ENCODE results near the gene PHF11.

DNA sequence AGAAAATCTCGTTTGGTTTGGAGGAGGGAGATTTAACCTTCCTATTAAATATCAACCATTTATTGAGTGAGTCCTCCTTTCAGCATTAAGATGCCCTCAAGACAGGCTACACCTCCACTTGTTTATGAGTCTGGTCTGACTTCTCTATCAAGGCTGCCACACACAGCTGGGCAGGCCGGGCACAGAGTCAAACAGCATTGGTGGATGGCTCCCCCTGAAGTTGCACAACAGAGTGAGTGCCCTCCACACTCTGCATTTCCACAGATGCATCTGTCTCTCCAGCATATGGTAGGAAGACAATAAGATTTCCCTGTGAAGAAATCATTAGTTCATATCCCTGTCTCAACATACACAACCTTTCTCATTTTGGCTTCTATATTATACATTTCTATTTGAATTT lies 31.4 kb downstream of the PHF11 start:
- TF ChIP-seq, protein P1, sequence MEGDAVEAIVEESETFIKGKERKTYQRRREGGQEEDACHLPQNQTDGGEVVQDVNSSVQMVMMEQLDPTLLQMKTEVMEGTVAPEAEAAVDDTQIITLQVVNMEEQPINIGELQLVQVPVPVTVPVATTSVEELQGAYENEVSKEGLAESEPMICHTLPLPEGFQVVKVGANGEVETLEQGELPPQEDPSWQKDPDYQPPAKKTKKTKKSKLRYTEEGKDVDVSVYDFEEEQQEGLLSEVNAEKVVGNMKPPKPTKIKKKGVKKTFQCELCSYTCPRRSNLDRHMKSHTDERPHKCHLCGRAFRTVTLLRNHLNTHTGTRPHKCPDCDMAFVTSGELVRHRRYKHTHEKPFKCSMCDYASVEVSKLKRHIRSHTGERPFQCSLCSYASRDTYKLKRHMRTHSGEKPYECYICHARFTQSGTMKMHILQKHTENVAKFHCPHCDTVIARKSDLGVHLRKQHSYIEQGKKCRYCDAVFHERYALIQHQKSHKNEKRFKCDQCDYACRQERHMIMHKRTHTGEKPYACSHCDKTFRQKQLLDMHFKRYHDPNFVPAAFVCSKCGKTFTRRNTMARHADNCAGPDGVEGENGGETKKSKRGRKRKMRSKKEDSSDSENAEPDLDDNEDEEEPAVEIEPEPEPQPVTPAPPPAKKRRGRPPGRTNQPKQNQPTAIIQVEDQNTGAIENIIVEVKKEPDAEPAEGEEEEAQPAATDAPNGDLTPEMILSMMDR (IDR thresholded peaks at IDR 0.05) = no peak
- TF ChIP-seq POLR2AphosphoS5 (IDR thresholded peaks at IDR 0.05) (no peak), POLR2A (IDR thresholded peaks at IDR 0.05) (no peak)

Measured in suprapubic skin (tissue), 4 donors.